ENCODE results near the gene MYRIP.
A peak's percentile ranks its signal among the peaks of the same experiment; 100 is the strongest.

The MYRIP gene

GRCh38 chr3:40287248-40287647, 477.8 kb downstream of the MYRIP start:
- no peak for DNase-seq (ENCODE audit: low read depth in 2 of 2)

- DNase-seq (ENCODE audit: low read depth in 2 of 2), result no peak
Observed at GRCh38 chr3:40290396-40290795, 481.0 kb downstream of the MYRIP start.

GRCh38 chr3:40291471-40291870, 482.1 kb downstream of the MYRIP start:
- DNase-seq (ENCODE audit: low read depth in 2 of 2), result no peak

- no peak for DNase-seq (ENCODE audit: low read depth in 2 of 2)
Observed at GRCh38 chr3:40292637-40293349, 483.4 kb downstream of the MYRIP start.

GRCh38 chr3:40294434-40294833, 485.0 kb downstream of the MYRIP start:
- DNase-seq (ENCODE audit: low read depth in 2 of 2), result no peak

- no peak for DNase-seq (ENCODE audit: low read depth in 2 of 2)
Observed at GRCh38 chr3:40298075-40298474, 488.7 kb downstream of the MYRIP start.

- no peak for DNase-seq (ENCODE audit: low read depth in 2 of 2)
Observed at GRCh38 chr3:40299130-40299720, 489.8 kb downstream of the MYRIP start.

GRCh38 chr3:40299721-40300335, 490.4 kb downstream of the MYRIP start:
- DNase-seq (ENCODE audit: low read depth in 2 of 2), result no peak

- DNase-seq (ENCODE audit: low read depth in 2 of 2), result no peak
Observed at GRCh38 chr3:40302784-40303183, 493.4 kb downstream of the MYRIP start.

GRCh38 chr3:40304352-40304751, 494.9 kb downstream of the MYRIP start:
- no peak for DNase-seq (ENCODE audit: low read depth in 2 of 2)

- no peak for DNase-seq (ENCODE audit: low read depth in 2 of 2)
Observed at GRCh38 chr3:40306336-40306735, 496.9 kb downstream of the MYRIP start.

- no peak for DNase-seq (ENCODE audit: low read depth in 2 of 2)
Observed at GRCh38 chr3:40307176-40307575, 497.8 kb downstream of the MYRIP start.

GRCh38 chr3:40308725-40309417, 499.5 kb downstream of the MYRIP start:
- no peak for DNase-seq (ENCODE audit: low read depth in 2 of 2)

- DNase-seq (ENCODE audit: low read depth in 2 of 2), result peak; percentile 95
Observed at GRCh38 chr3:40309418-40309924, 500.1 kb downstream of the MYRIP start, which contains the start of gene EIF1B. EIF1B (plus strand) TSS chr3:40309707; CDS start chr3:40309942, 235 bp downstream.

All from stimulated activated CD8-positive, alpha-beta memory T cell treated with anti-CD3 and anti-CD28 coated beads, Interleukin-15, amount 100 ng/mL, for 4 hours (primary cell).